HG03439 (cell line): ENCODE measurements around the gene FBXL20.
"Not testable (repeated sequence)": the region's sequence is repeated elsewhere in the genome, so short reads cannot be mapped to it uniquely, and the experiment has no call there.

Experiments
- ATAC-seq: cut with Tn5 transposase; IDR thresholded peaks from one replicate; pipeline ENCODE4 v1.9.1; 2021; ENCODE audit warnings: mild to moderate bottlenecking, moderate library complexity; ENCODE audit not compliant: unreplicated experiment

The FBXL20 gene

DNA sequence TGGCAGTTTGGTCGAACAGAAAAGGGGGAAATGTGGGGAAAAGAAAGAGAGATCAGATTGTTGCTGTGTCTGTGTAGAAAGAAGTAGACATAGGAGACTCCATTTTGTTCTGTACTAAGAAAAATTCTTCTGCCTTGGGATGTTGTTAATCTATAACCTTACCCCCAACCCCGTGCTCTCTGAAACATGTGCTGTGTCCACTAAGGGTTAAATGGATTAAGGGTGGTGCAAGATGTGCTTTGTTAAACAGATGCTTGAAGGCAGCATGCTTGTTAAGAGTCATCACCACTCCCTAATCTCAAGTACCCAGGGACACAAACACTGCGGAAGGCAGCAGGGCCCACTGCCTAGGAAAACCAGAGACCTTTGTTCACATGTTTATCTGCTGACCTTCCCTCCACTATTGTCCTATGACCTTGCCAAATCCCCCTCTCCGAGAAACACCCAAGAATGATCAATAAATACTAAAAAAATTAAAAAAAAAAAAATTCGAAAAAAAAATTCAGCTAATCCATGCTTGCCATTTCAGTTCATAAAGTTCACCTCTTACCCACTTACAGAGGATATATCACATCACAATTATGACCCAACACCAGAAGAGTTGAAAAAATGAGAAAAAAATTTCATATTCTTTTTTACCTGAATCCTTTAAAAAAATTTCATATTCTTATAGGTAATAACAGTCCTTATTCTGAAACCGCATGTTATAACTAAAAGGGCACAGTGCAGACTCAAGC is 67.2 kb downstream of the FBXL20 start:
- ATAC-seq, result not testable (repeated sequence)

- ATAC-seq, result no peak
These were observed 69.3 kb downstream of the FBXL20 start for GRCh38 chr17:39332092-39332491.

DNA sequence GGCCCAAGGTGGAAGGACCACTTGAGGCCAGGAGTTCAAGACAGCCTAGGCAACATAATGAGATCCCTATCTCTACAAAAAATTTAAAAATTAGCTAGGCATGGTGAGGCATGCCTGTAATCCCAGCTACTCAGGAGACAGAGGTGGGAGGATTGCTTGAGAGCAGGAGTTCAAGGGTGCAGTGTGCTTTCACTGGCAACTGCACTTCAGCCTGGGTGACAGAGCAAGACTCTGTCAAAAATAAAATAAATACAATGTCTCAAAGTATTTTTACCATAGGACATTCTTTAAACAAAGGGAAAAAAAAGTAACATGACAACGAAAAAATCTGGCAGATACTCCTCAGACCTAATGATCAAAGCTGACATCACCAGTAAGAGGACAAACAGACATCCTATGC is 72.6 kb downstream of the FBXL20 start:
- ATAC-seq, result no peak

- no peak for ATAC-seq
These were observed 74.3 kb downstream of the FBXL20 start for GRCh38 chr17:39327109-39327508.

DNA sequence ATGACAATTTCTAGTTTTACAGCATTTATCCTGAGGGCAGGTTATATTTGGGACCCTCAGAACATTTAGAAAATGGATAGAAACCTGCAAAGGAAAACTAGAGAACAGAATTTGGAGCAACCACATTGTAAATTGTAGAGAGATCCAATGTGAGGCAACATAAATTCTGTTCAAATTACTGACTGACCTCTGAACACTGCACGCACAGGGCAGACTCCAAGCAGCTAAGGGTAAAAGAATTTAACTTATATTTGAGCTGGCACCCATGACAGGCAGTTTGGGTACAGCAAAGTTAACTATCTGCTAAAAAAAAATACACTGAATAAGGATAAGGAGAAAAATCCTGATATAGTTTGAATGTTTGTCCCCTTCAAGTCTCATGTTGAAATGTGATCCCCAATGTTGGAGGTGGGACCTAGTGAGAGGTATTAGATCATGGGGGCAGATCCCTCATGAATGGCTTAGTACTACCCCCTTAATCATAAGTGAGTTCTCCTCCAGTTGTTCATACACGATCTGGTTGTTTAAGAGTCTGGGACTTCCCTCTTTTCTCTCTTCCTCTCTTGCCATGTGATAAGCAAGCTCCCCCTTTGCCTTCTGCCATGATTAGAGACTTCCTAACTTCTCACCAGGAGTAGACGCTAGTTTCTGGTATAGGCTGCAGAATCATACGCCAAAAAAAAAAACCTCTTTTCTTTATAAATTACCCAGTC is 75.7 kb downstream of the FBXL20 start:
- ATAC-seq, result no peak

GRCh38 chr17:39318636-39319035 is 82.8 kb downstream of the FBXL20 start:
- no peak for ATAC-seq

GRCh38 chr17:39306509-39307212 is 94.8 kb downstream of the FBXL20 start:
- ATAC-seq, result no peak

DNA sequence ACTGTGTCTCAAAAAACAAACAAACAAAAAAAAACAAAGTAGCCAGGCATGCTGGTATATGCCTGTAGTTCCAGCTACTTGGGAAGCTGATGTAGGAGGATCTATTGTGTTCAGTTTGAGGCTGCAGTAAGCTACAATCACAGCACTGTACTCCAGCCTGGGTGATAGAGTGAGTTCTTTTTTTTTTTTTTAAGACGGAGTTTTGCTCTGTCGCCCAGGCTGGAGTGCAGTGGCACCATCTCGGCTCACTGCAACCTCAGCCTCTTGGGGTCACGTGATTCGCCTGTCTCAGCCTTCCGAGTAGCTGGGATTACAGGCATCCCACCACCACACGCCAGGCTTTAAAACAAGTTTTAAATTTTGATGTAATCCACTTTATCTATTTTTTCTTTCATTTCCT is 95.4 kb downstream of the FBXL20 start:
- ATAC-seq, result no peak

- ATAC-seq, result no peak
These were observed 97.2 kb downstream of the FBXL20 start for GRCh38 chr17:39304188-39304587.

GRCh38 chr17:39294060-39294459 is 107.4 kb downstream of the FBXL20 start:
- ATAC-seq, result no peak

DNA sequence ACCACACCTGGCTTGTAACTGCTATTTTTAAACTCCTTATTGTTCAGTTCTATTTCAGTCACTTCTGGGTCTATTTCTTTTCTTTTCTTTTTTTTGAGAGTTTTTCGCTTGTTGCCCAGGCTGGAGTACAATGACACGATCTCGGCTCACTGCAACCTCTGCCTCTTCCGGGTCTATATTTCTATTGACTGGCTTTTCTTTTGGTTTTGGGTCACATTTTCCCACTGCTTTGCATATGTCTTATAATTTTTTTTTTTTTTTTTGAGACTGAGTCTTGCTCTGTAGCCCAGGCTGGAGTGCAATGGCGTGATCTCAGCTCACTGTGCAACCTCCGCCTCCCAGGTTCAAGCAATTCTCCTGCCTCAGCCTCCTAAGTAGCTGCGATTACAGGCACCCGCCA is 108.9 kb downstream of the FBXL20 start:
- not testable (repeated sequence) for ATAC-seq

- ATAC-seq, result not testable (repeated sequence)
These were observed 114.9 kb downstream of the FBXL20 start for GRCh38 chr17:39286513-39286912.

- ATAC-seq, result no peak
These were observed 116.7 kb downstream of the FBXL20 start for GRCh38 chr17:39284685-39285084.

DNA sequence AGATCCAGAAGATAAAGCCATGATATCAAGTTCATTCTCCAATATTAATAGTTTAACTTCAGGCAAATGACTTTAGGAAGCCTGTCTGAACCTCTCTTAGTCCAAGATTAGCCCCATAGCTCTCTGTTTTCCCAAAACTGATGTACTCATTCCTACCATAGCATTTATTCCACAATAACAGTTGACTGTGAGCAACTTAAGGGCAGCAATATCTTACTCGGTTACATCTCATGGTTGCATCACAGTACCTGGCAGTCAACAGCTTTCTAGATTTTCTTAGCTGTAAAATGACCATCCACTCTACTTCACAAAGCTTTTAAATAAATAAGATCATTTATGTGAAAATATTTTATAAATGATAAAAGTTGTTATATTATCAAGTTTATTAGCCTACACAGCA is 117.5 kb downstream of the FBXL20 start:
- ATAC-seq, result no peak

- no peak for ATAC-seq
These were observed 118.3 kb downstream of the FBXL20 start for GRCh38 chr17:39283098-39283497.

- no peak for ATAC-seq
These were observed 119.6 kb downstream of the FBXL20 start for GRCh38 chr17:39281806-39282205.

DNA sequence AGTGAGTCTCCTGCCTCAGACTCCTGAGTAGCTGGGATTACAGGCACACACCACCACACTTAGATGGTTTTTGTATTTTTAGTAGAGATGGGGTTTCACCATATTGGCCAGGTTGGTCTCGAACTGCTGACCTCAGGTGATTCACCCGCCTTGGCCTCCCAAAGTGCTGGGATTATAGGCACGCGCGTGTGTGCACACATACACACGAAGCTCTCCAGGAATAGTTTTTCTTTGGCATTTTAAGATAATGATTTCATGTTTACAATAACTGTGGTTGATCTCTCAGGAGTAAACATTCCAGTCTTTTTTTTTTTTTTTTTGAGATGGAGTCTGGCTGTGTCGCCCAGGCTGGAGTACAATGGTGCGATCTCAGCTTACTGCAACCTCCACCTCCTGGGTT is 123.2 kb downstream of the FBXL20 start:
- not testable (repeated sequence) for ATAC-seq

GRCh38 chr17:39277110-39277509 is 124.3 kb downstream of the FBXL20 start:
- ATAC-seq, result no peak

GRCh38 chr17:39276113-39276512 is 125.3 kb downstream of the FBXL20 start:
- no peak for ATAC-seq

- ATAC-seq, result no peak
These were observed 129.9 kb downstream of the FBXL20 start for GRCh38 chr17:39271546-39271945.

GRCh38 chr17:39270923-39271322 is 130.5 kb downstream of the FBXL20 start:
- ATAC-seq, result no peak

GRCh38 chr17:39264119-39264518 is 137.3 kb downstream of the FBXL20 start:
- no peak for ATAC-seq
